Endothelial cell of umbilical vein (primary cell): ENCODE measurements around the gene KITLG. TPM values are rescaled to one million over a fixed set of nuclear protein-coding genes. Genes with fewer than 3 reads are reported as not detected.

ENCODE experiments used
- BruUV-seq: library from RNA; stranded (reverse); fragments of 400-500 nt; replicated peaks from 2 replicates; lab custom pipeline; 2021; lab: Mats Ljungman, UMichigan
- CTCF ChIA-PET: fragments of 300-600, 350-600 bp; sonication (Branson Sonifier 250); formaldehyde crosslinking; loops from one replicate; lab custom pipeline; 2021; ENCODE audit warnings: antibody characterized with exemption, inconsistent platforms; lab: Charles Lee
- POLR2A ChIA-PET: fragments of 300-600, 350-600 bp; sonication (Branson Sonifier 250); formaldehyde crosslinking; loops from one replicate; lab custom pipeline; 2021; ENCODE audit warnings: antibody characterized with exemption, inconsistent platforms; lab: Charles Lee
- DNase-seq: peaks from one replicate; pipeline ENCODE4 v3.0.0-alpha.2; 2011; ENCODE audit warnings: low read depth, low spot score
- FAIRE-seq: peaks from 2 replicates; lab custom pipeline; 2011; peaks lifted over from hg19 to GRCh38; lab: Jason Lieb, UNC
- H2AFZ ChIP-seq: 2 replicates; pipeline ENCODE4 v1.6.0; 2012; ENCODE audit warnings: low read depth, low read length, control low read depth, inconsistent platforms
- H3K27ac ChIP-seq: 2 replicates; pipeline ENCODE4 v1.5.1; 2011; ENCODE audit warnings: low read depth, mild to moderate bottlenecking, control low read depth, low read length, moderate library complexity; ENCODE audit not compliant: insufficient read depth
- H3K27me3 ChIP-seq, 2 experiments: 2 replicates each; pipeline versions ENCODE4 v1.6.0 to v1.6.1; 2011; ENCODE audit warnings: low read length in 2 of 2, mixed read lengths in 1 of 2; ENCODE audit not compliant: control insufficient read depth in 2 of 2, insufficient read depth in 2 of 2
- H3K36me3 ChIP-seq, 2 experiments: 2 replicates in 1 of 2; 3 replicates in 1 of 2; pipeline ENCODE4 v1.5.1; 2011; ENCODE audit warnings: low read length in 2 of 2, mild to moderate bottlenecking in 1 of 2, moderate library complexity in 1 of 2; ENCODE audit not compliant: control insufficient read depth in 2 of 2, insufficient read depth in 2 of 2; ENCODE audit errors: extremely low read depth in 1 of 2
- H3K4me1 ChIP-seq: 3 replicates; pipeline ENCODE4 v1.5.1; 2011; ENCODE audit warnings: mild to moderate bottlenecking, low read length; ENCODE audit not compliant: control insufficient read depth, insufficient read depth; ENCODE audit errors: extremely low read depth
- H3K4me2 ChIP-seq: 2 replicates; pipeline ENCODE4 v1.6.1; 2011; ENCODE audit warnings: low read length, control low read depth, mixed read lengths; ENCODE audit not compliant: insufficient read depth
- H3K4me3 ChIP-seq, 3 experiments: fragments of 200-600 bp in 1 of 3; sonication (generic), shearing (Covaris generic) in 1 of 3; replicated peaks in 1 of 3; 2 replicates each; pipeline ENCODE4 v1.5.1; 2011 to 2016; ENCODE audit warnings: control low read depth in 3 of 3, low read length in 3 of 3, mild to moderate bottlenecking in 2 of 3, inconsistent platforms in 1 of 3, low read depth in 1 of 3, moderate library complexity in 1 of 3; ENCODE audit not compliant: insufficient read depth in 1 of 3
- H3K79me2 ChIP-seq: 2 replicates; pipeline ENCODE4 v1.6.0; 2012; ENCODE audit warnings: low read length, inconsistent platforms; ENCODE audit not compliant: control insufficient read depth, insufficient read depth
- H3K9ac ChIP-seq: replicated peaks from 2 replicates; pipeline ENCODE3; 2011; ENCODE audit warnings: low read length, control low read depth; ENCODE audit not compliant: insufficient read depth; ENCODE audit errors: extremely low read depth
- H3K9me1 ChIP-seq: replicated peaks from 3 replicates; pipeline ENCODE4 v1.6.0; 2011; ENCODE audit warnings: mild to moderate bottlenecking, low read length; ENCODE audit not compliant: control insufficient read depth, insufficient read depth; ENCODE audit errors: extremely low read depth
- H3K9me3 ChIP-seq: replicated peaks from 2 replicates; pipeline ENCODE4 v1.5.1; 2012; ENCODE audit warnings: low read length, inconsistent platforms; ENCODE audit not compliant: control insufficient read depth, insufficient read depth
- H4K20me1 ChIP-seq: replicated peaks from 2 replicates; pipeline ENCODE3; 2011; ENCODE audit warnings: mild to moderate bottlenecking, low read length; ENCODE audit not compliant: control insufficient read depth, insufficient read depth; ENCODE audit errors: extremely low read depth
- CTCF ChIP-seq, 2 donors: IDR thresholded peaks; 1 replicate in 1 of 2; 2 replicates in 1 of 2; pipeline ENCODE4 v1.5.1; 2011; ENCODE audit warnings: low read length in 2 of 2, mild to moderate bottlenecking in 2 of 2, moderate library complexity in 2 of 2, control low read depth in 1 of 2, inconsistent platforms in 1 of 2, low read depth in 1 of 2; ENCODE audit not compliant: insufficient read depth in 1 of 2; ENCODE audit errors: extremely low read depth in 1 of 2
- EZH2 ChIP-seq: IDR thresholded peaks from 2 replicates; pipeline ENCODE4 v1.6.1; 2012; ENCODE audit warnings: borderline replicate concordance, low read depth, mild to moderate bottlenecking, moderate library complexity, low read length, inconsistent platforms; ENCODE audit not compliant: severe bottlenecking
- FOS ChIP-seq: IDR thresholded peaks from 2 replicates; pipeline ENCODE4 v1.6.1; 2011; ENCODE audit warnings: mild to moderate bottlenecking, low read length, moderate library complexity, borderline replicate concordance; ENCODE audit not compliant: insufficient read depth
- GATA2 ChIP-seq: IDR thresholded peaks from 2 replicates; pipeline ENCODE4 v1.7.0; 2011; ENCODE audit warnings: low read depth, mild to moderate bottlenecking, moderate library complexity, mixed read lengths, low read length; ENCODE audit not compliant: insufficient read length, insufficient read depth
- JUN ChIP-seq: IDR thresholded peaks from 2 replicates; pipeline ENCODE4 v1.6.1; 2011; ENCODE audit warnings: borderline replicate concordance, low read depth; ENCODE audit not compliant: insufficient read length, insufficient read depth
- MYC ChIP-seq: IDR thresholded peaks from one replicate; pipeline ENCODE4 v1.6.1; 2011; ENCODE audit warnings: mild to moderate bottlenecking, low read depth, low read length
- POLR2A ChIP-seq: IDR thresholded peaks from 2 replicates; pipeline ENCODE4 v1.6.1; 2012; ENCODE audit warnings: low read depth, mild to moderate bottlenecking, control low read depth, low read length
- POLR2AphosphoS5 ChIP-seq: IDR thresholded peaks from 2 replicates; pipeline ENCODE4 v1.6.1; 2012; ENCODE audit warnings: low read depth, mild to moderate bottlenecking, control low read depth, low read length, moderate library complexity; ENCODE audit not compliant: insufficient read depth
- dilution Hi-C: fragments of 300-500 bp; cut with MboI; formaldehyde crosslinking; loops from one replicate; pipeline ENCODE4 v1.15.0; 2019; ENCODE audit warnings: low sequenced_read_pairs; ENCODE audit not compliant: extremely low pct_ligation_motif_present
- intact Hi-C: fragments of 100-400 bp; cut with micrococcal nuclease; formaldehyde crosslinking; loops from one replicate; pipeline ENCODE4 v1.10.0; 2022
- polyA plus RNA-seq, 4 experiments: library from polyadenylated mRNA; depleted of rRNA in 3 of 4; stranded (reverse) in 3 of 4; unstranded in 1 of 4; fragments of >200 nt; gene quantifications; 2 replicates each; pipeline versions ENCODE4 v1.2.1 to v1.2.3, GENCODE V29; 2011 to 2012; ENCODE audit warnings: missing spikeins in 1 of 4
- total RNA-seq: library from RNA; stranded (reverse); gene quantifications from 2 replicates; pipeline ENCODE4 v1.2.3, GENCODE V29; 2021

KITLG gene
- total and polyA plus RNA-seq, 2 donors (not counting 3 experiments of a cell fraction or from before 2014, with no cell fraction given): 3.8 to 32.5 TPM

GRCh38 chr12:88594780-88595179, 14.5 kb upstream of the KITLG start:
- Histone ChIP-seq H3K9me1 (no peaks in the 10 kb centered on the region), H2AFZ (no peak overlapping the region), H3K36me3 (no peaks in the 10 kb centered on the region), H3K4me2 (no peak overlapping the region), H3K27me3 (no peaks in the 10 kb centered on the region), H3K4me3 (no peak overlapping the region), H3K9me3 (no peaks in the 10 kb centered on the region), H3K79me2 (no peaks in the 10 kb centered on the region), H3K27ac (no peak overlapping the region), H3K9ac (no peak overlapping the region), H3K4me1 (no peaks in the 10 kb centered on the region), H4K20me1 (no peaks in the 10 kb centered on the region)
- FAIRE-seq: no peak
- ChIA-PET POLR2A (no interaction called here), CTCF (interaction anchor here (0.7 to 1.0 kb wide), 2 partner anchors 9 to 398 kb away, joined by 3 to 4 read pairs; no protein-coding TSS in a partner anchor)
- DNase-seq: no peak
- no TSS peak for BruUV-seq
- intact Hi-C loops: no loop called here
- TF ChIP-seq EZH2 (no peak), MYC (no peak), GATA2 (no peak), POLR2A (no peak), POLR2AphosphoS5 (no peak), FOS (no peak)
- dilution Hi-C loops: no loop called here

GRCh38 chr12:88591343-88591742, 11.1 kb upstream of the KITLG start:
- intact Hi-C loops: no loop called here

More at GRCh38 chr12:88591343-88591742, 11.1 kb upstream of the KITLG start:
- Histone ChIP-seq H3K27me3 (no peaks in the 10 kb centered on the region), H3K79me2 (no peaks in the 10 kb centered on the region), H3K27ac (no peak overlapping the region), H2AFZ (no peak overlapping the region), H3K36me3 (no peaks in the 10 kb centered on the region), H4K20me1 (no peaks in the 10 kb centered on the region), H3K4me1 (no peaks in the 10 kb centered on the region), H3K9ac (no peak overlapping the region), H3K4me3 (no peak overlapping the region), H3K9me3 (no peaks in the 10 kb centered on the region), H3K9me1 (no peaks in the 10 kb centered on the region), H3K4me2 (no peak overlapping the region)
- no peak for FAIRE-seq
- TF ChIP-seq FOS (no peak), GATA2 (no peak), POLR2AphosphoS5 (no peak), JUN (no peak), CTCF (IDR thresholded peaks at IDR 0.05; ENCODE audit: extremely low read depth in 1 of 2, insufficient read depth in 1 of 2, low read depth in 1 of 2, low read length in 2 of 2) (no peak), MYC (no peak)
- POLR2A ChIA-PET: no interaction called here
- no TSS peak for BruUV-seq
- CTCF ChIA-PET: interaction anchor here (1.0 kb wide), 1 partner anchor 305 kb away, joined by 3 read pairs; no protein-coding TSS in a partner anchor
- DNase-seq: no peak
- dilution Hi-C loops: no loop called here
